LNCAP (cell line): Measurements from ENCODE around the gene CACNA1B.

Source experiments
- TF ChIP-seq, protein P1 (sequence below): fragments of 450-650 bp; IDR thresholded peaks from 2 replicates; pipeline ENCODE4 v1.5.1; 2017; ENCODE audit warnings: mild to moderate bottlenecking

The CACNA1B gene

GRCh38 chr9:138051586-138052321 is 174.2 kb downstream of the CACNA1B start:
- TF ChIP-seq, protein P1, sequence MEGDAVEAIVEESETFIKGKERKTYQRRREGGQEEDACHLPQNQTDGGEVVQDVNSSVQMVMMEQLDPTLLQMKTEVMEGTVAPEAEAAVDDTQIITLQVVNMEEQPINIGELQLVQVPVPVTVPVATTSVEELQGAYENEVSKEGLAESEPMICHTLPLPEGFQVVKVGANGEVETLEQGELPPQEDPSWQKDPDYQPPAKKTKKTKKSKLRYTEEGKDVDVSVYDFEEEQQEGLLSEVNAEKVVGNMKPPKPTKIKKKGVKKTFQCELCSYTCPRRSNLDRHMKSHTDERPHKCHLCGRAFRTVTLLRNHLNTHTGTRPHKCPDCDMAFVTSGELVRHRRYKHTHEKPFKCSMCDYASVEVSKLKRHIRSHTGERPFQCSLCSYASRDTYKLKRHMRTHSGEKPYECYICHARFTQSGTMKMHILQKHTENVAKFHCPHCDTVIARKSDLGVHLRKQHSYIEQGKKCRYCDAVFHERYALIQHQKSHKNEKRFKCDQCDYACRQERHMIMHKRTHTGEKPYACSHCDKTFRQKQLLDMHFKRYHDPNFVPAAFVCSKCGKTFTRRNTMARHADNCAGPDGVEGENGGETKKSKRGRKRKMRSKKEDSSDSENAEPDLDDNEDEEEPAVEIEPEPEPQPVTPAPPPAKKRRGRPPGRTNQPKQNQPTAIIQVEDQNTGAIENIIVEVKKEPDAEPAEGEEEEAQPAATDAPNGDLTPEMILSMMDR, result no peak

- TF ChIP-seq, protein P1, result no peak
Observed at GRCh38 chr9:138052322-138052615, 174.7 kb downstream of the CACNA1B start.

GRCh38 chr9:138052635-138053320 is 175.2 kb downstream of the CACNA1B start:
- TF ChIP-seq, protein P1, result no peak

GRCh38 chr9:138053321-138053868 is 175.8 kb downstream of the CACNA1B start:
- TF ChIP-seq, protein P1, result no peak

GRCh38 chr9:138053996-138054752 is 176.6 kb downstream of the CACNA1B start:
- TF ChIP-seq, protein P1, result peak; percentile 36

- TF ChIP-seq, protein P1, result no peak
Observed at GRCh38 chr9:138057726-138058125, 180.1 kb downstream of the CACNA1B start.

DNA sequence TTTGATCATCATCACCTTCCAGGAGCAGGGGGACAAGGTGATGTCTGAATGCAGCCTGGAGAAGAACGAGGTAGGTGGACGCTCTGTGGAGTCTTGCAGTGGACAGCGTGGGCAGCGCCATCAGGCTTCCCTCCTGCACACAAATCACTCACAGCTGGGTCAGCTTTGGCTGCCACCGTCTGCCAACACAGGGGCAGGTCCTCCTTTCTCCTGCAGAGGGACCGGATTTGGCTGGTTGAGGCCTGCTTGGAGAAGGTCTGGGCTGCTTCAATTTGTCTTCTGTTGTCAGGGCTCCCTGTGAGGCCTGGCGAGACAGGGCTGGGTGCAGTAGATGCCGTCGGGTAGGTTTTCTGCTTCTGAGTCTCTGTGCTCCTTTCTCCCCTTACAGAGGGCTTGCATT is 180.6 kb downstream of the CACNA1B start:
- TF ChIP-seq, protein P1, result no peak
